Measurements from ENCODE around the gene MMP12.

The MMP12 gene

GRCh38 chr11:102886999-102887398 lies 12.2 kb upstream of the MMP12 start:
- Histone ChIP-seq H3K9me2 (replicated peaks; ENCODE audit: insufficient read depth, low read length) (no peaks in the 10 kb centered on the region), H3K27ac (ENCODE audit: low read depth, low read length) (no peak overlapping the region), H3K4me2 (ENCODE audit: low read depth, low read length, poor library complexity, severe bottlenecking) (no peak overlapping the region), H3K79me2 (ENCODE audit: insufficient read depth, low read length) (no peaks in the 10 kb centered on the region), H3K27me3 (ENCODE audit: low read length) (no peaks in the 10 kb centered on the region), H3K36me3 (ENCODE audit: low read length) (no peaks in the 10 kb centered on the region), H3K4me3 (ENCODE audit: insufficient read depth, low read length, poor library complexity, severe bottlenecking) (no peak overlapping the region), H2AFZ (ENCODE audit: low read depth, low read length, severe bottlenecking) (no peak overlapping the region), H3F3A (ENCODE audit: insufficient read depth) (no peaks in the 10 kb centered on the region), H4K20me1 (ENCODE audit: low read depth, low read length) (no peaks in the 10 kb centered on the region), H3K9ac (ENCODE audit: low read length) (no peak overlapping the region), H3K9me3 (ENCODE audit: insufficient read depth, low read length) (no peaks in the 10 kb centered on the region)
- TF ChIP-seq EZH2phosphoT487 (conservative IDR thresholded peaks at IDR 0.05; ENCODE audit: low read length) = no peak
- no peak for TF ChIP-seq CTCF (IDR thresholded peaks at IDR 0.05; ENCODE audit: insufficient read depth, low read length, poor library complexity, severe bottlenecking)

GRCh38 chr11:102883141-102883540 lies 8.4 kb upstream of the MMP12 start:
- Histone ChIP-seq H3K27ac (ENCODE audit: low read depth, low read length) (no peak overlapping the region), H3K4me2 (ENCODE audit: low read depth, low read length, poor library complexity, severe bottlenecking) (no peak overlapping the region), H3K36me3 (ENCODE audit: low read length) (no peaks in the 10 kb centered on the region), H4K20me1 (ENCODE audit: low read depth, low read length) (no peaks in the 10 kb centered on the region), H3K4me3 (ENCODE audit: insufficient read depth, low read length, poor library complexity, severe bottlenecking) (no peak overlapping the region), H3K79me2 (ENCODE audit: insufficient read depth, low read length) (no peaks in the 10 kb centered on the region), H2AFZ (ENCODE audit: low read depth, low read length, severe bottlenecking) (no peak overlapping the region), H3K9me3 (ENCODE audit: insufficient read depth, low read length) (no peaks in the 10 kb centered on the region), H3K9me2 (replicated peaks; ENCODE audit: insufficient read depth, low read length) (no peaks in the 10 kb centered on the region), H3F3A (ENCODE audit: insufficient read depth) (no peaks in the 10 kb centered on the region), H3K27me3 (ENCODE audit: low read length) (no peaks in the 10 kb centered on the region), H3K9ac (ENCODE audit: low read length) (no peak overlapping the region)
- TF ChIP-seq EZH2phosphoT487 (conservative IDR thresholded peaks at IDR 0.05; ENCODE audit: low read length) = no peak
- TF ChIP-seq CTCF (IDR thresholded peaks at IDR 0.05; ENCODE audit: insufficient read depth, low read length, poor library complexity, severe bottlenecking) = no peak

- Histone ChIP-seq H3K27ac (ENCODE audit: low read depth, low read length) (no peak overlapping the region), H3K36me3 (ENCODE audit: low read length) (no peaks in the 10 kb centered on the region), H3K79me2 (ENCODE audit: insufficient read depth, low read length) (no peaks in the 10 kb centered on the region), H4K20me1 (ENCODE audit: low read depth, low read length) (no peaks in the 10 kb centered on the region), H3K9ac (ENCODE audit: low read length) (no peak overlapping the region), H3K9me2 (replicated peaks; ENCODE audit: insufficient read depth, low read length) (no peaks in the 10 kb centered on the region), H3F3A (ENCODE audit: insufficient read depth) (no peaks in the 10 kb centered on the region), H3K4me3 (ENCODE audit: insufficient read depth, low read length, poor library complexity, severe bottlenecking) (no peak overlapping the region), H3K4me2 (ENCODE audit: low read depth, low read length, poor library complexity, severe bottlenecking) (no peak overlapping the region), H2AFZ (ENCODE audit: low read depth, low read length, severe bottlenecking) (no peak overlapping the region), H3K27me3 (ENCODE audit: low read length) (no peaks in the 10 kb centered on the region), H3K9me3 (ENCODE audit: insufficient read depth, low read length) (no peaks in the 10 kb centered on the region)
- TF ChIP-seq EZH2phosphoT487 (conservative IDR thresholded peaks at IDR 0.05; ENCODE audit: low read length) = no peak
- no peak for TF ChIP-seq CTCF (IDR thresholded peaks at IDR 0.05; ENCODE audit: insufficient read depth, low read length, poor library complexity, severe bottlenecking)
Observed at GRCh38 chr11:102882389-102883024, 7.7 kb upstream of the MMP12 start.
